HepG2 (cell line): ENCODE measurements around the gene TFF1. TPM values are rescaled to one million over a fixed set of nuclear protein-coding genes. Genes with fewer than 3 reads are reported as not detected.

Source experiments
- ATF5 ChIP-seq: sonication (generic); formaldehyde crosslinking; IDR thresholded peaks from 2 replicates; pipeline ENCODE4 v1.4.0; 2020; ENCODE audit warnings: mild to moderate bottlenecking, low read depth, missing genetic modification reagents
- DNMT1 ChIP-seq: sonication (generic); formaldehyde crosslinking; IDR thresholded peaks from 2 replicates; pipeline ENCODE4 v1.5.1; 2020; ENCODE audit warnings: mild to moderate bottlenecking, missing genetic modification reagents
- RBM22 ChIP-seq: fragments of 200-400 bp; formaldehyde crosslinking; optimal IDR thresholded peaks from 2 replicates; pipeline ENCODE3; 2017; ENCODE audit warnings: mild to moderate bottlenecking, low read length, moderate library complexity
- TFDP1 ChIP-seq: IDR thresholded peaks from 2 replicates; pipeline ENCODE4 v1.6.1; 2016; ENCODE audit warnings: missing compliant biosample characterization, missing genetic modification reagents, borderline replicate concordance
- ZIK1 ChIP-seq: sonication (generic); formaldehyde crosslinking; IDR thresholded peaks from 2 replicates; pipeline ENCODE4 v1.5.0; 2020; ENCODE audit warnings: mild to moderate bottlenecking, low read depth, missing genetic modification reagents, borderline replicate concordance
- ZKSCAN5 ChIP-seq: sonication (generic); formaldehyde crosslinking; IDR thresholded peaks from 2 replicates; pipeline ENCODE4 v1.5.1; 2020; ENCODE audit warnings: mild to moderate bottlenecking, missing genetic modification reagents
- polyA plus RNA-seq, 8 experiments: library from polyadenylated mRNA; depleted of rRNA in 3 of 8; stranded (reverse) in 7 of 8; unstranded in 1 of 8; fragments of >200 nt; fragmentation: Illumina TruSeq in 4 of 8; extraction: Trizol in 4 of 8; gene quantifications; 2 replicates each; pipeline versions ENCODE4 v1.2.1 to v1.2.3, GENCODE V29; 2011 to 2016; ENCODE audit warnings: low read depth in 4 of 8, missing spikeins in 1 of 8, mixed read lengths in 1 of 8; ENCODE audit not compliant: insufficient read depth in 1 of 8
- total RNA-seq, 5 experiments: library from RNA; depleted of rRNA; stranded (reverse); fragments of >200 nt; fragmentation: Illumina TruSeq; extraction: Trizol; gene quantifications; 2 replicates each; pipeline ENCODE4 v1.2.3, GENCODE V29; 2016; ENCODE audit warnings: low read depth in 1 of 5
- TF ChIP-seq, protein P1 (sequence below): sonication (generic); formaldehyde crosslinking; IDR thresholded peaks from 2 replicates; pipeline ENCODE4 v1.4.0; 2020; ENCODE audit warnings: low read depth, mild to moderate bottlenecking, missing genetic modification reagents
- TF ChIP-seq, protein P2 (sequence below): sonication (generic); formaldehyde crosslinking; IDR thresholded peaks from 2 replicates; pipeline ENCODE4 v1.4.0; 2020; ENCODE audit warnings: missing genetic modification reagents, mild to moderate bottlenecking, borderline replicate concordance
- TF ChIP-seq, protein P3 (sequence below): sonication (generic); formaldehyde crosslinking; IDR thresholded peaks from 2 replicates; pipeline ENCODE4 v1.4.0; 2020; ENCODE audit warnings: low read depth, mild to moderate bottlenecking, missing genetic modification reagents
- TF ChIP-seq, protein P4 (sequence below): sonication (generic); formaldehyde crosslinking; IDR thresholded peaks from 2 replicates; pipeline ENCODE4 v1.4.0; 2020; ENCODE audit warnings: missing genetic modification reagents, borderline replicate concordance
- TF ChIP-seq, protein P5 (sequence below), 2 experiments: sonication (generic) in 1 of 2; formaldehyde crosslinking in 1 of 2; IDR thresholded peaks; 2 replicates each; pipeline versions ENCODE4 v1.4.0 to v1.6.1; 2016 to 2020; ENCODE audit warnings: borderline replicate concordance in 1 of 2, low read depth in 1 of 2, mild to moderate bottlenecking in 1 of 2, missing genetic modification reagents in 1 of 2

Gene TFF1
- total and polyA plus RNA-seq, 2 of the 13 experiments (the other 11 are each of a cell fraction or from before 2014, with no cell fraction given) = 0.24 to 19.4 TPM

DNA sequence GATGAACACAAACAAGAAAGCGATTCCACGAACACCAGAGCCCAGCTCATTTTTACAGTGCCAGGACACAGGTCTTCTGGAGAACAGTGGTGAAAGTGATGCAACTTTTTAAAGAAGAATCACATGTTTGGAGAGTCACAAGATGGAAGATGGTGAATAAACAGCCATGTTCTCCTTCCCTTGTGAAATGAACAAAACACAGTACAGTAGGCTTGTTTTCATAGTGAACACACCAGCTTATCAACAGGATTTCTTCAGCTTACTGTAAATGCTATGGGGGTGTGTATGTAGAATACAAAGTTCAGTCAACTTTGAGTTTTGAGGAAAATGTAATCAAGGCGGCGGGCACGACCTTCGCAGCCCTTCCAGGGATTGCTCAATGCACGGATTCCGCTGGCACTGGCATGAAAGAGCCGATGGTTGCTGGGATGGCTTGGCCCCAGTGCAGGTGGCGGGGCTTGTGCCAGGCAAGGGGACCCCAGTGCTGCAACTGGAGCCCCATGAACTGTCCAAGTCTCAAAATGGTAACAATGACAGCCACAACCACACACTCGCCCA is 19.8 kb upstream of the TFF1 start (continued):
- TF ChIP-seq, protein P1, sequence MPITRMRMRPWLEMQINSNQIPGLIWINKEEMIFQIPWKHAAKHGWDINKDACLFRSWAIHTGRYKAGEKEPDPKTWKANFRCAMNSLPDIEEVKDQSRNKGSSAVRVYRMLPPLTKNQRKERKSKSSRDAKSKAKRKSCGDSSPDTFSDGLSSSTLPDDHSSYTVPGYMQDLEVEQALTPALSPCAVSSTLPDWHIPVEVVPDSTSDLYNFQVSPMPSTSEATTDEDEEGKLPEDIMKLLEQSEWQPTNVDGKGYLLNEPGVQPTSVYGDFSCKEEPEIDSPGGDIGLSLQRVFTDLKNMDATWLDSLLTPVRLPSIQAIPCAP (CRISPR knock-in tag) = no peak
- TF ChIP-seq, protein P2, sequence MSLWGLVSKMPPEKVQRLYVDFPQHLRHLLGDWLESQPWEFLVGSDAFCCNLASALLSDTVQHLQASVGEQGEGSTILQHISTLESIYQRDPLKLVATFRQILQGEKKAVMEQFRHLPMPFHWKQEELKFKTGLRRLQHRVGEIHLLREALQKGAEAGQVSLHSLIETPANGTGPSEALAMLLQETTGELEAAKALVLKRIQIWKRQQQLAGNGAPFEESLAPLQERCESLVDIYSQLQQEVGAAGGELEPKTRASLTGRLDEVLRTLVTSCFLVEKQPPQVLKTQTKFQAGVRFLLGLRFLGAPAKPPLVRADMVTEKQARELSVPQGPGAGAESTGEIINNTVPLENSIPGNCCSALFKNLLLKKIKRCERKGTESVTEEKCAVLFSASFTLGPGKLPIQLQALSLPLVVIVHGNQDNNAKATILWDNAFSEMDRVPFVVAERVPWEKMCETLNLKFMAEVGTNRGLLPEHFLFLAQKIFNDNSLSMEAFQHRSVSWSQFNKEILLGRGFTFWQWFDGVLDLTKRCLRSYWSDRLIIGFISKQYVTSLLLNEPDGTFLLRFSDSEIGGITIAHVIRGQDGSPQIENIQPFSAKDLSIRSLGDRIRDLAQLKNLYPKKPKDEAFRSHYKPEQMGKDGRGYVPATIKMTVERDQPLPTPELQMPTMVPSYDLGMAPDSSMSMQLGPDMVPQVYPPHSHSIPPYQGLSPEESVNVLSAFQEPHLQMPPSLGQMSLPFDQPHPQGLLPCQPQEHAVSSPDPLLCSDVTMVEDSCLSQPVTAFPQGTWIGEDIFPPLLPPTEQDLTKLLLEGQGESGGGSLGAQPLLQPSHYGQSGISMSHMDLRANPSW = no peak
- no peak for TF ChIP-seq ATF5 (CRISPR knock-in tag)
- TF ChIP-seq, protein P3, sequence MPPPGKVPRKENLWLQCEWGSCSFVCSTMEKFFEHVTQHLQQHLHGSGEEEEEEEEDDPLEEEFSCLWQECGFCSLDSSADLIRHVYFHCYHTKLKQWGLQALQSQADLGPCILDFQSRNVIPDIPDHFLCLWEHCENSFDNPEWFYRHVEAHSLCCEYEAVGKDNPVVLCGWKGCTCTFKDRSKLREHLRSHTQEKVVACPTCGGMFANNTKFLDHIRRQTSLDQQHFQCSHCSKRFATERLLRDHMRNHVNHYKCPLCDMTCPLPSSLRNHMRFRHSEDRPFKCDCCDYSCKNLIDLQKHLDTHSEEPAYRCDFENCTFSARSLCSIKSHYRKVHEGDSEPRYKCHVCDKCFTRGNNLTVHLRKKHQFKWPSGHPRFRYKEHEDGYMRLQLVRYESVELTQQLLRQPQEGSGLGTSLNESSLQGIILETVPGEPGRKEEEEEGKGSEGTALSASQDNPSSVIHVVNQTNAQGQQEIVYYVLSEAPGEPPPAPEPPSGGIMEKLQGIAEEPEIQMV (CRISPR knock-in tag) = no peak; the same call in 1 of the 2 replicates
- TF ChIP-seq ZKSCAN5 (CRISPR knock-in tag) = no peak
- peak; percentile 26; the same call in 1 of the 2 replicates for TF ChIP-seq TFDP1 (CRISPR knock-in tag)
- no peak for TF ChIP-seq ZIK1 (CRISPR knock-in tag)
- TF ChIP-seq DNMT1 (CRISPR knock-in tag) = no peak
- TF ChIP-seq, protein P4, sequence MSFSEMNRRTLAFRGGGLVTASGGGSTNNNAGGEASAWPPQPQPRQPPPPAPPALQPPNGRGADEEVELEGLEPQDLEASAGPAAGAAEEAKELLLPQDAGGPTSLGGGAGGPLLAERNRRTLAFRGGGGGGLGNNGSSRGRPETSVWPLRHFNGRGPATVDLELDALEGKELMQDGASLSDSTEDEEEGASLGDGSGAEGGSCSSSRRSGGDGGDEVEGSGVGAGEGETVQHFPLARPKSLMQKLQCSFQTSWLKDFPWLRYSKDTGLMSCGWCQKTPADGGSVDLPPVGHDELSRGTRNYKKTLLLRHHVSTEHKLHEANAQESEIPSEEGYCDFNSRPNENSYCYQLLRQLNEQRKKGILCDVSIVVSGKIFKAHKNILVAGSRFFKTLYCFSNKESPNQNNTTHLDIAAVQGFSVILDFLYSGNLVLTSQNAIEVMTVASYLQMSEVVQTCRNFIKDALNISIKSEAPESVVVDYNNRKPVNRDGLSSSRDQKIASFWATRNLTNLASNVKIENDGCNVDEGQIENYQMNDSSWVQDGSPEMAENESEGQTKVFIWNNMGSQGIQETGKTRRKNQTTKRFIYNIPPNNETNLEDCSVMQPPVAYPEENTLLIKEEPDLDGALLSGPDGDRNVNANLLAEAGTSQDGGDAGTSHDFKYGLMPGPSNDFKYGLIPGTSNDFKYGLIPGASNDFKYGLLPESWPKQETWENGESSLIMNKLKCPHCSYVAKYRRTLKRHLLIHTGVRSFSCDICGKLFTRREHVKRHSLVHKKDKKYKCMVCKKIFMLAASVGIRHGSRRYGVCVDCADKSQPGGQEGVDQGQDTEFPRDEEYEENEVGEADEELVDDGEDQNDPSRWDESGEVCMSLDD = peak; percentile 80; the same call in 1 of the 2 replicates
- TF ChIP-seq RBM22 = no peak
- TF ChIP-seq, protein P5, sequence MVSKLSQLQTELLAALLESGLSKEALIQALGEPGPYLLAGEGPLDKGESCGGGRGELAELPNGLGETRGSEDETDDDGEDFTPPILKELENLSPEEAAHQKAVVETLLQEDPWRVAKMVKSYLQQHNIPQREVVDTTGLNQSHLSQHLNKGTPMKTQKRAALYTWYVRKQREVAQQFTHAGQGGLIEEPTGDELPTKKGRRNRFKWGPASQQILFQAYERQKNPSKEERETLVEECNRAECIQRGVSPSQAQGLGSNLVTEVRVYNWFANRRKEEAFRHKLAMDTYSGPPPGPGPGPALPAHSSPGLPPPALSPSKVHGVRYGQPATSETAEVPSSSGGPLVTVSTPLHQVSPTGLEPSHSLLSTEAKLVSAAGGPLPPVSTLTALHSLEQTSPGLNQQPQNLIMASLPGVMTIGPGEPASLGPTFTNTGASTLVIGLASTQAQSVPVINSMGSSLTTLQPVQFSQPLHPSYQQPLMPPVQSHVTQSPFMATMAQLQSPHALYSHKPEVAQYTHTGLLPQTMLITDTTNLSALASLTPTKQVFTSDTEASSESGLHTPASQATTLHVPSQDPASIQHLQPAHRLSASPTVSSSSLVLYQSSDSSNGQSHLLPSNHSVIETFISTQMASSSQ (IDR thresholded peaks at IDR 0.05; ENCODE audit: low read depth) = peak; percentile 33; the same call in 1 of the 2 replicates
- TF ChIP-seq, protein P5 (CRISPR knock-in tag; IDR thresholded peaks at IDR 0.05; ENCODE audit: borderline replicate concordance) = peak; percentile 85
